HepG2 (cell line): Measurements from ENCODE around the gene INTS1. TPM values are rescaled to one million over a fixed set of nuclear protein-coding genes. Genes with fewer than 3 reads are reported as not detected.

Experiments
- ARNT2 ChIP-seq: sonication (generic); formaldehyde crosslinking; IDR thresholded peaks from 2 replicates; pipeline ENCODE4 v1.8.0; 2022; ENCODE audit warnings: mild to moderate bottlenecking, low read depth, missing genetic modification reagents, moderate library complexity
- ESRRA ChIP-seq: sonication (generic); formaldehyde crosslinking; IDR thresholded peaks from 2 replicates; pipeline ENCODE4 v1.5.1; 2020; ENCODE audit warnings: mild to moderate bottlenecking, low read depth, missing genetic modification reagents
- KDM1A ChIP-seq: IDR thresholded peaks from 2 replicates; pipeline ENCODE4 v1.6.1; 2016; ENCODE audit warnings: missing compliant biosample characterization
- KDM2A ChIP-seq: sonication (generic); formaldehyde crosslinking; IDR thresholded peaks from 2 replicates; pipeline ENCODE4 v1.4.0; 2020; ENCODE audit warnings: low read depth, missing genetic modification reagents, borderline replicate concordance
- RCOR2 ChIP-seq: IDR thresholded peaks from 2 replicates; pipeline ENCODE4 v1.6.1; 2016; ENCODE audit warnings: missing biosample characterization, missing genetic modification reagents
- SMAD3 ChIP-seq: sonication (generic); formaldehyde crosslinking; IDR thresholded peaks from 2 replicates; pipeline ENCODE4 v1.4.0; 2020; ENCODE audit warnings: missing genetic modification reagents
- YY1 ChIP-seq: IDR thresholded peaks from 2 replicates; pipeline ENCODE4 v1.6.1; 2011; ENCODE audit warnings: low read length, low read depth, moderate library complexity, mild to moderate bottlenecking; ENCODE audit not compliant: insufficient read depth, insufficient replicate concordance
- ZNF605 ChIP-seq: sonication (generic); formaldehyde crosslinking; IDR thresholded peaks from 2 replicates; pipeline ENCODE4 v1.8.0; 2022; ENCODE audit warnings: mild to moderate bottlenecking, missing genetic modification reagents
- ZNF772 ChIP-seq: sonication (generic); formaldehyde crosslinking; IDR thresholded peaks from 2 replicates; pipeline ENCODE4 v1.5.0; 2020; ENCODE audit warnings: mild to moderate bottlenecking, missing genetic modification reagents
- polyA plus RNA-seq, 8 experiments: library from polyadenylated mRNA; depleted of rRNA in 3 of 8; stranded (reverse) in 7 of 8; unstranded in 1 of 8; fragments of >200 nt; fragmentation: Illumina TruSeq in 4 of 8; extraction: Trizol in 4 of 8; gene quantifications; 2 replicates each; pipeline versions ENCODE4 v1.2.1 to v1.2.3, GENCODE V29; 2011 to 2016; ENCODE audit warnings: low read depth in 4 of 8, missing spikeins in 1 of 8, mixed read lengths in 1 of 8; ENCODE audit not compliant: insufficient read depth in 1 of 8
- total RNA-seq, 5 experiments: library from RNA; depleted of rRNA; stranded (reverse); fragments of >200 nt; fragmentation: Illumina TruSeq; extraction: Trizol; gene quantifications; 2 replicates each; pipeline ENCODE4 v1.2.3, GENCODE V29; 2016; ENCODE audit warnings: low read depth in 1 of 5
- TF ChIP-seq, protein P1 (sequence below): sonication (generic); formaldehyde crosslinking; IDR thresholded peaks from 2 replicates; pipeline ENCODE4 v1.4.0; 2020; ENCODE audit warnings: missing genetic modification reagents
- TF ChIP-seq, protein P2 (sequence below): sonication (generic); formaldehyde crosslinking; IDR thresholded peaks from 2 replicates; pipeline ENCODE4 v1.4.0; 2020; ENCODE audit warnings: mild to moderate bottlenecking, missing genetic modification reagents
- TF ChIP-seq, protein P3 (sequence below): sonication (generic); formaldehyde crosslinking; IDR thresholded peaks from 2 replicates; pipeline ENCODE4 v1.4.0; 2020; ENCODE audit warnings: missing genetic modification reagents, borderline replicate concordance
- TF ChIP-seq, protein P4 (sequence below): sonication (generic); formaldehyde crosslinking; IDR thresholded peaks from 2 replicates; pipeline ENCODE4 v1.4.0; 2020; ENCODE audit warnings: mild to moderate bottlenecking, missing genetic modification reagents

INTS1 gene
- total and polyA plus RNA-seq, 2 of the 13 experiments (the other 11 are each of a cell fraction or from before 2014, with no cell fraction given): 13.7 to 29.0 TPM

DNA sequence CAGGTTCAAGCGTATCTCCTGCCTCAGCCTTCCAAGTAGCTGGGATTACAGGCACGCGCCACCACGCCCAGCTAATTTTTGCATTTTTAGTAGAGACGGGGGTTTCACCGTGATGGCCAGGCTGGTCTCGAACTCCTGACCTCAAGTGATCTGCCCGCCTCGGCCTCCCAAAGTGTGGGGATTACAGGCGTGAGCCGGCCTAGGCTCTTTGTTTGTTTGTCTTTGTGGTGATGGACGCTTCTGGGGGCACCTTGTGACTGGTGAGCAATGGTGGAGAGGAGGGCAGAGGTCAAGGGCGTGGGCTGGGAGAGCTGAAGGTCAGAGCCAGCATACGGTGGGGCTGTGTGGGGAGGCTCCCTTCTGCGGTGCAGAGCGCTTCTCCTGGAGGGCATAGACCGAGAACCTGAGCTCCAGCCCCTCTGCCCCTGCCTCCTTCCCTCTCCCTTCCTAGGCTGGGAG is 11.3 kb upstream of the INTS1 start (continued):
- TF ChIP-seq ZNF772 (CRISPR knock-in tag) (peak; percentile 73; the same call in 1 of the 2 replicates), ZNF605 (CRISPR knock-in tag) (0 out of 2 replicates have a peak, but pooled peaks have one; percentile 22), SMAD3 (CRISPR knock-in tag) (peak; percentile 50; the same call in 1 of the 2 replicates), KDM1A (CRISPR knock-in tag) (peak; percentile 85), ARNT2 (CRISPR knock-in tag) (0 out of 2 replicates have a peak, but pooled peaks have one; percentile 16), RCOR2 (CRISPR knock-in tag) (peak; percentile 32; the same call in 1 of the 2 replicates), KDM2A (CRISPR knock-in tag) (peak; percentile 37), YY1 (peak; percentile 39), ESRRA (CRISPR knock-in tag) (peak; percentile 100)
- TF ChIP-seq, protein P1, sequence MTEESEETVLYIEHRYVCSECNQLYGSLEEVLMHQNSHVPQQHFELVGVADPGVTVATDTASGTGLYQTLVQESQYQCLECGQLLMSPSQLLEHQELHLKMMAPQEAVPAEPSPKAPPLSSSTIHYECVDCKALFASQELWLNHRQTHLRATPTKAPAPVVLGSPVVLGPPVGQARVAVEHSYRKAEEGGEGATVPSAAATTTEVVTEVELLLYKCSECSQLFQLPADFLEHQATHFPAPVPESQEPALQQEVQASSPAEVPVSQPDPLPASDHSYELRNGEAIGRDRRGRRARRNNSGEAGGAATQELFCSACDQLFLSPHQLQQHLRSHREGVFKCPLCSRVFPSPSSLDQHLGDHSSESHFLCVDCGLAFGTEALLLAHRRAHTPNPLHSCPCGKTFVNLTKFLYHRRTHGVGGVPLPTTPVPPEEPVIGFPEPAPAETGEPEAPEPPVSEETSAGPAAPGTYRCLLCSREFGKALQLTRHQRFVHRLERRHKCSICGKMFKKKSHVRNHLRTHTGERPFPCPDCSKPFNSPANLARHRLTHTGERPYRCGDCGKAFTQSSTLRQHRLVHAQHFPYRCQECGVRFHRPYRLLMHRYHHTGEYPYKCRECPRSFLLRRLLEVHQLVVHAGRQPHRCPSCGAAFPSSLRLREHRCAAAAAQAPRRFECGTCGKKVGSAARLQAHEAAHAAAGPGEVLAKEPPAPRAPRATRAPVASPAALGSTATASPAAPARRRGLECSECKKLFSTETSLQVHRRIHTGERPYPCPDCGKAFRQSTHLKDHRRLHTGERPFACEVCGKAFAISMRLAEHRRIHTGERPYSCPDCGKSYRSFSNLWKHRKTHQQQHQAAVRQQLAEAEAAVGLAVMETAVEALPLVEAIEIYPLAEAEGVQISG (CRISPR knock-in tag): peak; percentile 73
- TF ChIP-seq, protein P2, sequence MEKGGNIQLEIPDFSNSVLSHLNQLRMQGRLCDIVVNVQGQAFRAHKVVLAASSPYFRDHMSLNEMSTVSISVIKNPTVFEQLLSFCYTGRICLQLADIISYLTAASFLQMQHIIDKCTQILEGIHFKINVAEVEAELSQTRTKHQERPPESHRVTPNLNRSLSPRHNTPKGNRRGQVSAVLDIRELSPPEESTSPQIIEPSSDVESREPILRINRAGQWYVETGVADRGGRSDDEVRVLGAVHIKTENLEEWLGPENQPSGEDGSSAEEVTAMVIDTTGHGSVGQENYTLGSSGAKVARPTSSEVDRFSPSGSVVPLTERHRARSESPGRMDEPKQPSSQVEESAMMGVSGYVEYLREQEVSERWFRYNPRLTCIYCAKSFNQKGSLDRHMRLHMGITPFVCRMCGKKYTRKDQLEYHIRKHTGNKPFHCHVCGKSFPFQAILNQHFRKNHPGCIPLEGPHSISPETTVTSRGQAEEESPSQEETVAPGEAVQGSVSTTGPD: peak; percentile 78
- TF ChIP-seq, protein P3, sequence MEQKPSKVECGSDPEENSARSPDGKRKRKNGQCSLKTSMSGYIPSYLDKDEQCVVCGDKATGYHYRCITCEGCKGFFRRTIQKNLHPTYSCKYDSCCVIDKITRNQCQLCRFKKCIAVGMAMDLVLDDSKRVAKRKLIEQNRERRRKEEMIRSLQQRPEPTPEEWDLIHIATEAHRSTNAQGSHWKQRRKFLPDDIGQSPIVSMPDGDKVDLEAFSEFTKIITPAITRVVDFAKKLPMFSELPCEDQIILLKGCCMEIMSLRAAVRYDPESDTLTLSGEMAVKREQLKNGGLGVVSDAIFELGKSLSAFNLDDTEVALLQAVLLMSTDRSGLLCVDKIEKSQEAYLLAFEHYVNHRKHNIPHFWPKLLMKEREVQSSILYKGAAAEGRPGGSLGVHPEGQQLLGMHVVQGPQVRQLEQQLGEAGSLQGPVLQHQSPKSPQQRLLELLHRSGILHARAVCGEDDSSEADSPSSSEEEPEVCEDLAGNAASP (CRISPR knock-in tag): 0 out of 2 replicates have a peak, but pooled peaks have one; percentile 50
- TF ChIP-seq, protein P4, sequence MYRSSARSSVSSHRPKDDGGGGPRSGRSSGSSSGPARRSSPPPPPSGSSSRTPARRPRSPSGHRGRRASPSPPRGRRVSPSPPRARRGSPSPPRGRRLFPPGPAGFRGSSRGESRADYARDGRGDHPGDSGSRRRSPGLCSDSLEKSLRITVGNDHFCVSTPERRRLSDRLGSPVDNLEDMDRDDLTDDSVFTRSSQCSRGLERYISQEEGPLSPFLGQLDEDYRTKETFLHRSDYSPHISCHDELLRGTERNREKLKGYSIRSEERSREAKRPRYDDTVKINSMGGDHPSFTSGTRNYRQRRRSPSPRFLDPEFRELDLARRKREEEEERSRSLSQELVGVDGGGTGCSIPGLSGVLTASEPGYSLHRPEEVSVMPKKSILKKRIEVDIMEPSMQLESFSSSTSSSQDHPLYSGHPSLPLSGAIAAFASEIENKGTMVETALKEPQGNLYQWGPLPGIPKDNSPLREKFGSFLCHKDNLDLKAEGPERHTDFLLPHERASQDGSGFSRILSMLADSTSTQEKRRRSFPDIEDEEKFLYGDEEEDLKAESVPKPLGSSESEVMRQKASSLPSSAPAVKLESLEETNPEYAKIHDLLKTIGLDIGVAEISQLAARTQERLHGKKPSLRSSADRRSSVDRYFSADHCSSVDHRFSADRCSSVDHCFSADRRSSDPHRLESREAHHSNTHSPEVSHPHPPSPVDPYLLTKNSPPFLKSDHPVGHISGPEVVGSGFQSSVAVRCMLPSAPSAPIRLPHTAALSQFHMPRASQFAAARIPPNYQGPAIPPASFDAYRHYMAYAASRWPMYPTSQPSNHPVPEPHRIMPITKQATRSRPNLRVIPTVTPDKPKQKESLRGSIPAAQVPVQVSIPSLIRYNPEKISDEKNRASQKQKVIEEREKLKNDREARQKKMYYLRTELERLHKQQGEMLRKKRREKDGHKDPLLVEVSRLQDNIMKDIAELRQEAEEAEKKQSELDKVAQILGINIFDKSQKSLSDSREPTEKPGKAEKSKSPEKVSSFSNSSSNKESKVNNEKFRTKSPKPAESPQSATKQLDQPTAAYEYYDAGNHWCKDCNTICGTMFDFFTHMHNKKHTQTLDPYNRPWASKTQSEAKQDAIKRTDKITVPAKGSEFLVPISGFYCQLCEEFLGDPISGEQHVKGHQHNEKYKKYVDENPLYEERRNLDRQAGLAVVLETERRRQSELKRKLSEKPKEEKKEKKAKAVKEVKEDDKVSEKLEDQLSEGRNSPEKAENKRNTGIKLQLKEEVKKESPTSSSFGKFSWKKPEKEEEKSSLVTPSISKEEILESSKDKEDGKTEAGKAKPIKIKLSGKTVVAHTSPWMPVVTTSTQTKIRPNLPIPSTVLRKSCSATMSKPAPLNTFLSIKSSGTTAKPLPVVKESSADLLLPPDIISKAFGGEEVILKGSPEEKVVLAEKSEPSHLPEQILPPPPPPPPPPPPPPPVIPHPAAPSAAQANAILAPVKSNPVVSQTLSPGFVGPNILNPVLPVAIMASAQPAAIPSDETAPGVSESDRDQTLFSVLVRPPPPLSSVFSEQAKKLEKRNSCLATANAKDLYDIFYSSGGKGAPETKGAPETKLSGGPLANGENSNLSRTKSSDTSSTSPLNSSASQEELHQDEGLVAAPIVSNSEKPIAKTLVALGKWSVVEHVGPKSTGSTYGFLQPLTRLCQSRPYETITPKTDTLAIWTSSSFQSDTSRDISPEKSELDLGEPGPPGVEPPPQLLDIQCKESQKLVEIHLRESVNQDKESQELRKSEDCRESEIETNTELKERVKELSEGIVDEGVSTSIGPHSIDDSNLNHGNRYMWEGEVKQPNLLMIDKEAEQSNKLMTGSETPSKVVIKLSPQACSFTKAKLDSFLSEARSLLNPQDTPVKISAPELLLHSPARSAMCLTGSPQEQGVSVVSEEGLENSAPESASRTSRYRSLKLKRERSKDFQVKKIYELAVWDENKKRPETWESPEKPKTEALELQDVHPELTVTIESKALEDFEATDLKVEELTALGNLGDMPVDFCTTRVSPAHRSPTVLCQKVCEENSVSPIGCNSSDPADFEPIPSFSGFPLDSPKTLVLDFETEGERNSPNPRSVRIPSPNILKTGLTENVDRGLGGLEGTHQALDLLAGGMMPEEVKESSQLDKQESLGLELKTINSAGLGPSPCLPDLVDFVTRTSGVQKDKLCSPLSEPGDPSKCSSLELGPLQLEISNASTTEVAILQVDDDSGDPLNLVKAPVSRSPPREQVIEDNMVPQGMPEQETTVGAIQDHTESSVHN (CRISPR knock-in tag): peak; percentile 80; the same call in 1 of the 2 replicates
